GM12872 (cell line): ENCODE data around the gene JAKMIP3.

Experiments
- CTCF ChIP-seq: IDR thresholded peaks from 3 replicates; pipeline ENCODE4 v1.5.1; 2011; ENCODE audit warnings: low read depth, mild to moderate bottlenecking, low read length, moderate library complexity; ENCODE audit not compliant: insufficient read depth

The JAKMIP3 gene

GRCh38 chr10:132066812-132067211 is 1.1 kb downstream of the JAKMIP3 start:
- no peak for TF ChIP-seq CTCF

DNA sequence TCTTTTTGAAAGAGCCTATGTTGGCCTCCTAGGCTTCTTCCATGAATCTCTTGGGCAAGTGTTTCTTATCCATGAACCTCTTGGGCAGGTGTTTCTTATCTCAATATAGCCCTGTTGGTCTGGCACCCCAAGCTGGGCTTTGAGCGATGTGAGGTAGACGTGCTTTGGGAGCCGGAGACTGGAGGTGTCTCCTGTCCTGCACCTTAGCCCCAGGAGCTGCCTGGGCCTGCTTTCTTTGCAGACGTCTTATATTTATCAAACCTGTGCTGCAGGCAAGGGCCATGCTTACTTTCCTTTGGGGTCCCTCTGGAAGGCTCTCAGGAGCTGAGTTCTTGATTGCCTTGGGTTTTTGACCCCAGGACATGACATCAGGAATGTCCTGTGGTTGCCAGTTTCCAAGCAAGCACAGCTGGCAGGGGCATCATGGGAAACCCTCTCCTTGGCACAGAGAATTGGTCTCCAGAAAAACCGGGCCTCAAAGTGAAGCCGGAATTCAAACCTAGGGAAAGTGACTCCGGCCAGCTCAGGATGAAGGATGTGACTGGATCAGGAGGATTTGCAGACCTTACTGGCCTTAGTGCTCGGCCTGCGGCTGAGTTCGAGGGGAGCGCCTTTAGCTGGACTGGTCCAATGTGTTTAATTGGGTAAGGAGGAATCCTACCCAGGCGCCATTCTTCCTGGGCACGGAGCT is 2.8 kb downstream of the JAKMIP3 start:
- TF ChIP-seq CTCF: no peak

DNA sequence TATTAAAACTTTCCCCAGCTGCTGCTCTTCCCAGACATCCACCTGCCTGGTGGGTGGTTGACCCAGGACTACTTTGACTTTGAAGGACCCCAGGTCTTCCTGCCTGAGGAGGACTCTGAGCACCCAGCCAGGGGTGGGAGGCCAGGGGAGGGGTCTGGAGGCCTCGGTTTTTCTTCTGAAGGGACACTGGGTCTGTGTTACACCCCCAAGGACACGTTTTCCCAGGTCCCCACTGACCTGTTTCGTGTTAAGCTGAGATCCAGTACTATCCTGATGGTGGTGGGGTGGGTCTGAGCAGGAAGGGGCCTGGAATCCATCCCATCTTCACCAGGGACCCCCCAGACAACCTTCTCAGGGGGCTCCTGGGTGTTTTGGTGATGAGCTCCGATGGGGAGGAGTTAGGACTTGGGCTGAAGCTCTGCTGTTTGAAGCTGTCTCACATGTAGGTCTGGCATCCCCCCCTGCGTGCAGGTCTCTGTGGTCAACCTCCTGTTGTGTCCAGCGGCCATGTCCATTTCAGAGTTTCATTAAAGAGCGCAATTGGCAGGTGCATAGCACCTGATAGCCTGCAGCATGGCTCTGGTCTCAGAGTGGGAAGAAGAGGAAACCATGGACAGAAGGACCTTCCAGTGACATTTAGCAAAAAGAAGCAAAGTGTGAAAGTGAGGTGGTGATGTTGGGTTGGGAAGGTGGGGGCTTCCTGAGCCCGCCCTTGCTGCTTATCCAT is 3.5 kb downstream of the JAKMIP3 start:
- no peak for TF ChIP-seq CTCF

- no peak for TF ChIP-seq CTCF
Measured at GRCh38 chr10:132069849-132070182, 4.1 kb downstream of the JAKMIP3 start.

- no peak for TF ChIP-seq CTCF
Measured at GRCh38 chr10:132070724-132071123, 5.0 kb downstream of the JAKMIP3 start.

DNA sequence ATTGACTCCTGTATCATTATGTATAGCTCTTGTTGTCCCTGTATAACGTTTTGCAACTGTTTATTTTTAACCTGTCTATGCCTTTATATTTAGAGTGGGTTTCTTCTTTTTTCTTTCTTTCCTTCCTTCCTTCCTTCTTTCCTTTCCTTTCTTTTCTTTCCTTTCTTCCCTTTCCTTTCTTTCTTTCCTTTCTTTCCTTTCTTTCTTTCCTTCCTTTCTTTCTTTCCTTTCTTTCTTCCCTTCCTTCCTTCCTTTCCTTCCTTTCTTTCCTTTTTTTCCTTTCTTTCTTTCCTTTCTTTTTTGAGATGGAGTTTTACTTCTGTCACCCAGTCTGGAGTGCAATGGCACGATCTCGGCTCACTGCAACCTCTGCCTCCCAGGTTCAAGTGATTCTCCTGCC is 5.9 kb downstream of the JAKMIP3 start:
- TF ChIP-seq CTCF: no peak

DNA sequence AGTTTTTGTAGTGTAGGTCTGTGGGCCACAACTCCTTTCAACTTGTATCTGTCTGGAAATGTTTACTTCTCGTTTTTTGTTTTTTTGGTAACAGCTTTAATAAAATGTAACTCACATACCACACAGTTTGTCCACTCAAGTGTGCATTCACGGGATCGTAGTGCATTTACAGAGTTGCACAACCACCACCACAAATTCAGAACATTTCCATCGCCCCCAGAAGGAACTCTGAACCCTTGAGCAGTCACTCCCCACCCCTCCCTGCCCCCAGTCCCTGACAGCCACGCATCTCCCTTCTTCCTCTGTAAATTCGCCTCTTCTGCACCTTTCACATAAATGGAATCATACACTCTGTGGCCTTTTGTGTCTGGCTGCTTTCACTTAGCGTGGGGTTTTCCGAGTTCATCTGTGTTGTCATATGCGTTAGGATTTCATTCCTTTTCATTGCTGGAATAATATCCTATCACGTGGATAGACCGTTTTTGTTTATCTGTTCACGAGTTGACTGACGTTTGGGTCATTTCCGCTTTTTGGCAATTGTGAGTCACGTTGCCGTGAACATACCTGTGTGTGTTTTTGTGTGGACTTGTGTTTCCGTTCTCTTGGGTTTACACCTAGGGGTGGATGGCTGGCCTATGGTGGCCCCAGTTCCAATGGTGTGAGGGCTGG is 10.3 kb downstream of the JAKMIP3 start:
- TF ChIP-seq CTCF: no peak
